Effector memory CD8-positive, alpha-beta T cell (primary cell): ENCODE results near the gene UHRF2.
A peak's percentile ranks its signal among the peaks of the same experiment; 100 is the strongest.

Experiments used
- ATAC-seq: fragments of 150-1000 bp; cut with Tn5 transposase; replicated peaks from 2 replicates; pipeline ENCODE4 v1.10.0; 2021; ENCODE audit warnings: mild to moderate bottlenecking, moderate library complexity
- DNase-seq, 3 experiments: peaks; one replicate each; pipeline ENCODE4 v3.0.0; 2021
- H3K27ac Mint-ChIP-seq, 2 donors: one replicate each; pipeline ENCODE4 v1.8.0; 2022; ENCODE audit warnings: mild to moderate bottlenecking in 2 of 2, mixed read lengths in 2 of 2, moderate library complexity in 2 of 2
- H3K27me3 Mint-ChIP-seq, 2 donors: one replicate each; pipeline ENCODE4 v1.8.0; 2022; ENCODE audit warnings: mixed read lengths in 2 of 2
- H3K36me3 Mint-ChIP-seq: one replicate; pipeline ENCODE4 v1.8.0; 2022; ENCODE audit warnings: mild to moderate bottlenecking, moderate library complexity, mixed read lengths; ENCODE audit not compliant: insufficient read depth
- H3K4me1 Mint-ChIP-seq, 2 donors: one replicate each; pipeline ENCODE4 v1.8.0; 2022; ENCODE audit warnings: low read depth in 2 of 2, mixed read lengths in 2 of 2
- H3K4me3 Mint-ChIP-seq, 2 donors: one replicate each; pipeline ENCODE4 v1.8.0; 2022; ENCODE audit warnings: mild to moderate bottlenecking in 2 of 2, mixed read lengths in 2 of 2, moderate library complexity in 2 of 2
- H3K9me3 Mint-ChIP-seq, 2 donors: one replicate each; pipeline ENCODE4 v1.8.0; 2022; ENCODE audit warnings: mixed read lengths in 2 of 2

The UHRF2 gene

GRCh38 chr9:6479959-6480358 lies 67.0 kb downstream of the UHRF2 start:
- Mint-ChIP-seq H3K9me3 (no peaks in the 10 kb centered on the region), H3K27me3 (no peaks in the 10 kb centered on the region), H3K36me3 (peaks cover 32% of the 10 kb centered on the region), H3K4me3 (no peak overlapping the region), H3K4me1 (no peaks in the 10 kb centered on the region), H3K27ac (no peak overlapping the region)
- no peak for DNase-seq
- ATAC-seq: no peak

GRCh38 chr9:6484210-6484609 lies 71.2 kb downstream of the UHRF2 start:
- no peak for DNase-seq
- H3K4me3 Mint-ChIP-seq: no peak overlapping the region
- H3K27ac Mint-ChIP-seq: peak overlapping the region in 1 of 2 donors; percentile 62
- no peaks in the 10 kb centered on the region for H3K4me1 Mint-ChIP-seq
- no peaks in the 10 kb centered on the region for H3K9me3 Mint-ChIP-seq
- ATAC-seq: no peak
- H3K27me3 Mint-ChIP-seq: no peaks in the 10 kb centered on the region
- peaks cover 71% of the 10 kb centered on the region for H3K36me3 Mint-ChIP-seq

DNA sequence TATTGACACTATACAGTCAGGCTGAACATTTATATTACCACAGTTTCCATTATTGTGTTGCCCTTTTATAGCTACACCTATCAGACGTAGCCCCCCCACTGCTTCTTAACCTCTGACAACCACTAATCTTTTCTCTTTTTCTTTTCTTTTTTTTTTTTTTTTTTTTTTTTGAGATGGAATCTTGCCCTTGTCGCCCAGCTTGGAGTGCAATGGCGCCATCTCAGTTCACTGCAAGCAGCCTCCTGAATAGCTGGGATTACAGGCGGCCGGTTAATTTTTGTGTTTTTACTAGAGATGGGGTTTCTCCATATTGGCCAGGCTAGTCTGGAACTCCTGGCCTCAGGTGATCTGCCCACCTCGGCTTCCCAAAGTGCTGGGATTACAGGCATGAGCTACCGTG lies 75.4 kb downstream of the UHRF2 start:
- Mint-ChIP-seq H3K27me3 (no peaks in the 10 kb centered on the region), H3K36me3 (peaks cover 83% of the 10 kb centered on the region), H3K4me3 (no peak overlapping the region), H3K27ac (no peak overlapping the region), H3K4me1 (peaks cover 7 to 22% of the 10 kb centered on the region in 2 donors), H3K9me3 (no peaks in the 10 kb centered on the region)
- no peak for DNase-seq
- ATAC-seq: no peak

DNA sequence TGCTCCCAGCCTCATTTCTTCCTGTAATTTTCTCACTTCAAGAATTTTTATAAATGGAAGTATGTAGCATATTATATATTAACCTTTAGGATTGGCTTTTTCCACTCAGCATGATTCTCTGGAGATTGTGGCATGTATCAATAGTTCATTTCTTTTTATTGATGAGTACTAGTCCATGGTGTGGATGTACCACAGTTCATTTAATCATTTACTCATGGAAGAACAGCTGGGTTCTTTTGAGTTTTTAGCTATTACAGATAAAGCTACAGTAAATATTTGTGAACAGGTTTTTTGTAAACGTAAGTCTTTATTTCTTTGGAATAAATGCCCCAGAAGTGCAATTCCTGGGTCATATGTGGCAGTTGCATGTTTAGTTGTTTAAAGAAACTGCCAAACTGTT lies 76.1 kb downstream of the UHRF2 start:
- Mint-ChIP-seq H3K9me3 (no peaks in the 10 kb centered on the region), H3K36me3 (peaks cover 82% of the 10 kb centered on the region), H3K4me1 (peaks cover 7 to 22% of the 10 kb centered on the region in 2 donors), H3K4me3 (no peak overlapping the region), H3K27ac (no peak overlapping the region), H3K27me3 (no peaks in the 10 kb centered on the region)
- no peak for ATAC-seq
- DNase-seq: no peak

DNA sequence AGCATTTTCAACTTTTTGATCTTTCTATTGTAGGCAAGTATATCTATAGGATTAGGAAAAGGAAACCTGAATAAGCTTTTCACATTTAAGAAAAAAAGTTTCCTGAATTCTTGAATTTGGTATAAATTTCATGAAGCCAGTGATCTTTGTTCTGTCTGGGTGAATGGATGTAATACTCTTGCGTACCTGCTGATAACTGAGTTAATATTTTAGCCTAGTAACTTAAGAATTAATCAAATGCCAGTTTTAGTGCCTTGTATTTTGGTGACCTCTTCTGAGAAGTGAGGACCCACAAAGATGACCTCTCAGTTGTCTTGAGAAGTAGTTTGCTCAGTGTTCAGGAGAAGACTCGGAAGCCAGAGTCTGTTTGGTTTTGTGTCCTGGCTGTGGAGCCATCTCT lies 77.9 kb downstream of the UHRF2 start:
- Mint-ChIP-seq H3K27ac (no peak overlapping the region), H3K4me1 (peaks cover 7 to 22% of the 10 kb centered on the region in 2 donors), H3K4me3 (no peak overlapping the region), H3K9me3 (no peaks in the 10 kb centered on the region), H3K27me3 (no peaks in the 10 kb centered on the region), H3K36me3 (peaks cover 70% of the 10 kb centered on the region)
- no peak for DNase-seq
- no peak for ATAC-seq

DNA sequence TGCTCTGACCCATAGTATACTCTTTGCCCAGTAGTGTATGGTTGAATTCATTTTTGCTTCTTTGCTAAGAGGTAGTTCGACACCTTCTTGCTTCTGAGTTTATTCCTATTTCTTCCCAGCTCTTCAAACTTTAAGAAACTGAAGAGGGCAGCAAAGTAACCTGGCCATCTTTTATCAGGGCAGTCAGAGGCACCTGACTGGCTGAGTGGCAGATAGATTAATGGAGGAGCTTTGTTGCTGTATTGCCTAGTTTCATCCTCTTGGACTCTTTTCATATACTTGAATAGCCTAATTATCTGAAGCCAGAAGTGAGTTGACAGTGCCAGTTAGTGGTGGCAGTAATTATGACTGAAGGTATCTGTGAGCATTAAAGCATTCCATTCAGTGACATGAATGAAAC lies 82.5 kb downstream of the UHRF2 start:
- Mint-ChIP-seq H3K4me1 (peaks cover 9 to 22% of the 10 kb centered on the region in 2 donors), H3K9me3 (no peaks in the 10 kb centered on the region), H3K36me3 (peaks cover 48% of the 10 kb centered on the region), H3K4me3 (no peak overlapping the region), H3K27ac (peak overlapping the region; percentile 48 to 53), H3K27me3 (no peaks in the 10 kb centered on the region)
- no peak for DNase-seq
- ATAC-seq: no peak

DNA sequence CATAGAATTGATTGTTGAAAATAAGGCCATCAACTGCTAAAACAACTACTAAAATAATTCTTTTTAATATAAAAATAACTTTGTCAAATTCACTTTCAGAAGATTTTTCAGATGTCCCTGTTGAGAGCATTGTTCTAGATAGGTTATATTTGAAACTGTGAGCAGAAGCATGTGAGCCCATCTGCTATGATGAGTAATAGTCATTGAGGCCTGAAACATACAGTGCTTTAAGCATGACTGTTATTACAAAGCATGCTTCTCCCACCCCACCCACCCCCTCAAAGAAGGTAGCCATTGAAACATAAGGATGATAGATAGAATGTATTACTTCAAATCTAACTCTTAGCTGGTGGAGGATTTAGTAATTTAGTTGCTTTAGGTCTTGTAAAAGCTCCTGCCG lies 86.0 kb downstream of the UHRF2 start:
- no peak for ATAC-seq
- Mint-ChIP-seq H3K4me1 (peaks cover 2 to 4% of the 10 kb centered on the region in 2 donors), H3K4me3 (no peak overlapping the region), H3K27me3 (no peaks in the 10 kb centered on the region), H3K27ac (peak overlapping the region in 1 of 2 donors; percentile 65), H3K9me3 (no peaks in the 10 kb centered on the region), H3K36me3 (peaks cover 50% of the 10 kb centered on the region)
- no peak for DNase-seq

DNA sequence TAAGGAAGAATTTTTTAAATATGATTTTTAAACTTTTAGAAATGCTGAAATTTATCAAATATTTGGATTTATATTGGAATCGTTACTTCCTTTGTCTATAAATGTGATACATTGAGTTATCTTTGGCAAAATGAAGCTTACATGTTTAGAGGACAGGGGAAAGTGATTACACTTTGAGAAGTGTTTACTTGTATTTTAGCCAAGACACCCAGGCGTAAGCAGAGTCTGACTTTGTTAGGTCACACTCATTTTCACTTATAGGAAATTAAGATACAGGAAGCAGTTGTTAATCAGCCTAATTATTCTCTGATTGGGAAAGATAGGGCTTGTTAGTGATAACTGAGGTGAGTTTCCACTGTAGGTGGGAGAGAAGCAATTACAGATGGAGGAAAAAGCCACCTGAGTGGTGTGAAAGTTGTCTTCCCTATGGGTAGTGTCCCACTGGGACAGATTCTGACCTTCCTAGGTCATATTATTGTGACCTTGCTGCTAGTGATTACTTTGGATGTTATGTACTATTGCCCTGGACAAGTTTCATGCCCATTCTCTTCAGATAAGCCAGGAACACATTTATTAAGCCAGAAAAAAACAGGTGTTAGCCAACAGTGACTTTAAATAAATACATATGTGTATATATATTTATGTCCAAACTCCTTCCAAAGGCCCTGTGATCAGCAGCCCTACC lies 88.7 kb downstream of the UHRF2 start:
- no peak for DNase-seq
- no peak for ATAC-seq
- H3K9me3 Mint-ChIP-seq: no peaks in the 10 kb centered on the region
- no peaks in the 10 kb centered on the region for H3K27me3 Mint-ChIP-seq
- peaks cover 2 to 4% of the 10 kb centered on the region in 2 donors for H3K4me1 Mint-ChIP-seq
- H3K4me3 Mint-ChIP-seq: no peak overlapping the region
- no peak overlapping the region for H3K27ac Mint-ChIP-seq
- peaks cover 74% of the 10 kb centered on the region for H3K36me3 Mint-ChIP-seq

DNA sequence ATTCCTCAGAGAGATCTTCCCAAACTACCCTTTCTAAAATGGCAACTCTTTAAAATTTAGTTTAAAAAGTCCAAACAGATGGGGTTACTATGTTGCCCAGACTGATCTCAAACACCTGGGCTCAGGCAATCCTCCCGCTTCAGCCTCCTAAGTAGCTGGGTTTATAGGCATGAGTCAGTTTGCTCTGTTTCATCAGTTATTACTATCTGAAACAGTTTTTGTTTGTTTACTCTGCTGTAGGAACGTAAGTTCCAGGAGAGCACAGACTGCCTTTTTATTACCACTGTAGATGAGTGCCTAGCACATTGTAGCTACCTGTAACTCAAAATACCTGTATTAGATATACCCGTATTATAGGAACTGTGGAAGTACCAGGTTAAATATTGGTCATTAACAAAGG lies 89.4 kb downstream of the UHRF2 start:
- H3K27ac Mint-ChIP-seq: peak overlapping the region in 1 of 2 donors; percentile 31

GRCh38 chr9:6506571-6506970 lies 93.6 kb downstream of the UHRF2 start:
- Mint-ChIP-seq H3K4me1 (no peaks in the 10 kb centered on the region), H3K27me3 (no peaks in the 10 kb centered on the region), H3K27ac (no peak overlapping the region), H3K36me3 (peaks cover 58% of the 10 kb centered on the region), H3K9me3 (peaks cover 0 to under 1% of the 10 kb centered on the region in 2 donors), H3K4me3 (no peak overlapping the region)
- DNase-seq (no peak), ATAC-seq (no peak)

More for the DNA sequence above, 89.4 kb downstream of the UHRF2 start:
- no peak for ATAC-seq
- H3K36me3 Mint-ChIP-seq: peaks cover 74% of the 10 kb centered on the region
- no peaks in the 10 kb centered on the region for H3K27me3 Mint-ChIP-seq
- H3K4me3 Mint-ChIP-seq: no peak overlapping the region
- peaks cover 0 to 2% of the 10 kb centered on the region in 2 donors for H3K4me1 Mint-ChIP-seq
- DNase-seq: no peak
- H3K9me3 Mint-ChIP-seq: no peaks in the 10 kb centered on the region

DNA sequence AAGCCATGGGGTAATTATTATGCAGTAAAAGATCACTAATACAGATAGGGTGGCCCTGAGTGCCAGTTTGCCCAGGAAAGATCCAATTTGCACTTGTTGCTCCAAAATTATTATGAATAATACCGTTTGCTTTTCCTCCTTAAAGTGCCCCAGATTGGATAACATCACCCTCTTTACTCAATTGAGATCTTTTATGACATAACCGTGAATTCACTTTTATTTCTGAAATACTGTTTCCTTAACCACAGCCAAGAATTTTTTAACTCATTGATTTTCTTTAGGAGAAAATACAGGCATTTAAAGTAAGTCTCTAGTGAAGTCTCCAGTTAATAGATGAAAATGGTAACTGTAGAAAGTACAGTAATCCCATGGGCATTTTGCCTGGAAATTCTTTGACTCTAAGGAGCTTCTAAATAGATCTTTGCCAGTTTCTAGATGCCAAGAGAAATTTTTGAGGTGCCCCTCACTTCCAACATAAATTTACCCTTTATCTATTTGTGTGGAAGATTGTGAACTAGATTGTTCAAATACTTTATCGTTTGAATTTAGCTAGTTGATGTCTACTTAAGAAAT lies 99.2 kb downstream of the UHRF2 start:
- Mint-ChIP-seq H3K4me3 (no peak overlapping the region), H3K36me3 (peaks cover 10% of the 10 kb centered on the region), H3K4me1 (peaks cover 0 to 3% of the 10 kb centered on the region in 2 donors), H3K27ac (peak overlapping the region in 1 of 2 donors; percentile 73), H3K27me3 (no peaks in the 10 kb centered on the region), H3K9me3 (peaks cover 0 to 2% of the 10 kb centered on the region in 2 donors)
- ATAC-seq (no peak), DNase-seq (no peak)

GRCh38 chr9:6522263-6522662 lies 109.3 kb downstream of the UHRF2 start:
- H3K4me1 Mint-ChIP-seq: no peaks in the 10 kb centered on the region
- peaks cover 3% of the 10 kb centered on the region for H3K36me3 Mint-ChIP-seq
- DNase-seq: no peak
- H3K9me3 Mint-ChIP-seq: peaks cover 0 to 2% of the 10 kb centered on the region in 2 donors
- no peak overlapping the region for H3K4me3 Mint-ChIP-seq
- no peaks in the 10 kb centered on the region for H3K27me3 Mint-ChIP-seq
- no peak overlapping the region for H3K27ac Mint-ChIP-seq
- ATAC-seq: no peak

- Mint-ChIP-seq H3K27ac (no peak overlapping the region), H3K9me3 (peaks cover 0 to 2% of the 10 kb centered on the region in 2 donors), H3K36me3 (no peaks in the 10 kb centered on the region), H3K4me1 (no peaks in the 10 kb centered on the region), H3K4me3 (no peak overlapping the region), H3K27me3 (no peaks in the 10 kb centered on the region)
- ATAC-seq (no peak), DNase-seq (no peak)
Measured at GRCh38 chr9:6525326-6526045, 112.5 kb downstream of the UHRF2 start.

- ATAC-seq (no peak), DNase-seq (no peak)
- peaks cover 17 to 27% of the 10 kb centered on the region in 2 donors for H3K27me3 Mint-ChIP-seq
- no peaks in the 10 kb centered on the region for H3K36me3 Mint-ChIP-seq
- H3K4me1 Mint-ChIP-seq: no peaks in the 10 kb centered on the region
- H3K4me3 Mint-ChIP-seq: no peak overlapping the region
- no peak overlapping the region for H3K27ac Mint-ChIP-seq
- H3K9me3 Mint-ChIP-seq: no peaks in the 10 kb centered on the region
Measured at GRCh38 chr9:6535594-6535993, 122.6 kb downstream of the UHRF2 start.
